ENCODE data around the gene TNIK. TPM values are rescaled to one million over a fixed set of nuclear protein-coding genes. Genes with fewer than 3 reads are reported as not detected.

TNIK gene
- total and polyA plus RNA-seq, 2 of the 13 experiments (the other 11 are each of a cell fraction or from before 2014, with no cell fraction given) = 0.15 to 0.22 TPM

DNA sequence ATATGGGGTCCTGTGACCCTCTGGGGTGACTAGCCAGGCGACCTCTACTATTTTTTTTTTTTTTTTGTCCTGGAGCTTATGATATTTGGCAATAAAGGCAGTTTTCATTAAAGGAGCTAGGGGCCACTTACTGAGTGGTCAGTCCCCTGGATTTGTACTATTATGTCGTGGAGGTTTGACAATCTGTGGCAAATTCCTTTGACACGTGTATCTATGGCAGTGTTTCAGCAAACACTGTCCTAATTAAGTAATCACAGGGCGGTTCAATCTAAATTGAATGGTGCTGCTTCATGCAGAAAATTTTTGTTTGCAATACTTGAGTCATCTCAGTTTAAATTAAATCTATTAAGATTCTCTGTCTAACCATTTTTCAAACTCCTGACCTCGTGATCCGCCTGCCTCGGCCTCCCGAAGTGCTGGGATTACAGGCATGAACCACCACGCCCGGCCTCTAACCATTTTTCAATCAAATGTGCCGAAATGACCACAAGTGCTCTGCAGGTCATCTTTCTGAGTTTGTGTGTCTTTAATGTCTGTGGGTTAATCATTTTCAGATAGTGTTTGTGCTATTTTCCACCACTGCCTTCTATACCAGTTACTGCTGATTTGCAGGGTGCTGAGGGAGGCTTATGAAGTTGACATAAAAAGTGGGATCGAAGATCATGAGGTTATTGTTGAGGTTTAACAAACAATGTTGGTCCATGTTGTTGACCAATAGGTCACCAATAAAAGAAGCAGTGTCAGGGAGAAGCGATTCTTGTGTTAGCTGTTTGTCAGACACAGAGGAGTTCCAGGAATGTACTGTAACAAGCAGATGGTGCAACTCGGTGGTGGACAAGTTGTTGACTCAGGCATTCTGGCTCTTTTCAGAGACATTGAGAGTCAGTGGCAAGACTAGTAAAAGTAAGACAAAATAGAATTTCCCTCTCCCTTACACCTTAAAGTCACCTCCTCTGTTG is 415.1 kb downstream of the TNIK start (continued):
- TF ChIP-seq, protein P1, sequence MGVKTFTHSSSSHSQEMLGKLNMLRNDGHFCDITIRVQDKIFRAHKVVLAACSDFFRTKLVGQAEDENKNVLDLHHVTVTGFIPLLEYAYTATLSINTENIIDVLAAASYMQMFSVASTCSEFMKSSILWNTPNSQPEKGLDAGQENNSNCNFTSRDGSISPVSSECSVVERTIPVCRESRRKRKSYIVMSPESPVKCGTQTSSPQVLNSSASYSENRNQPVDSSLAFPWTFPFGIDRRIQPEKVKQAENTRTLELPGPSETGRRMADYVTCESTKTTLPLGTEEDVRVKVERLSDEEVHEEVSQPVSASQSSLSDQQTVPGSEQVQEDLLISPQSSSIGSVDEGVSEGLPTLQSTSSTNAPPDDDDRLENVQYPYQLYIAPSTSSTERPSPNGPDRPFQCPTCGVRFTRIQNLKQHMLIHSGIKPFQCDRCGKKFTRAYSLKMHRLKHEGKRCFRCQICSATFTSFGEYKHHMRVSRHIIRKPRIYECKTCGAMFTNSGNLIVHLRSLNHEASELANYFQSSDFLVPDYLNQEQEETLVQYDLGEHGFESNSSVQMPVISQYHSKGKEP (CRISPR knock-in tag; IDR thresholded peaks at IDR 0.05) = no peak
- TF ChIP-seq, protein P2, sequence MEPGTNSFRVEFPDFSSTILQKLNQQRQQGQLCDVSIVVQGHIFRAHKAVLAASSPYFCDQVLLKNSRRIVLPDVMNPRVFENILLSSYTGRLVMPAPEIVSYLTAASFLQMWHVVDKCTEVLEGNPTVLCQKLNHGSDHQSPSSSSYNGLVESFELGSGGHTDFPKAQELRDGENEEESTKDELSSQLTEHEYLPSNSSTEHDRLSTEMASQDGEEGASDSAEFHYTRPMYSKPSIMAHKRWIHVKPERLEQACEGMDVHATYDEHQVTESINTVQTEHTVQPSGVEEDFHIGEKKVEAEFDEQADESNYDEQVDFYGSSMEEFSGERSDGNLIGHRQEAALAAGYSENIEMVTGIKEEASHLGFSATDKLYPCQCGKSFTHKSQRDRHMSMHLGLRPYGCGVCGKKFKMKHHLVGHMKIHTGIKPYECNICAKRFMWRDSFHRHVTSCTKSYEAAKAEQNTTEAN (CRISPR knock-in tag; conservative IDR thresholded peaks at IDR 0.05) = peak; percentile 97
- peak; percentile 71; the same call in 1 of the 2 replicates for TF ChIP-seq NR2C2 (CRISPR knock-in tag; IDR thresholded peaks at IDR 0.05; ENCODE audit: borderline replicate concordance)
- no peak for TF ChIP-seq ATRX (CRISPR knock-in tag; IDR thresholded peaks at IDR 0.05; ENCODE audit: borderline replicate concordance)
- TF ChIP-seq MEF2D (CRISPR knock-in tag; IDR thresholded peaks at IDR 0.05) = peak; percentile 97
- TF ChIP-seq ZEB1 (IDR thresholded peaks at IDR 0.05; ENCODE audit: insufficient replicate concordance, low read depth) = no peak
- TF ChIP-seq, protein P3, sequence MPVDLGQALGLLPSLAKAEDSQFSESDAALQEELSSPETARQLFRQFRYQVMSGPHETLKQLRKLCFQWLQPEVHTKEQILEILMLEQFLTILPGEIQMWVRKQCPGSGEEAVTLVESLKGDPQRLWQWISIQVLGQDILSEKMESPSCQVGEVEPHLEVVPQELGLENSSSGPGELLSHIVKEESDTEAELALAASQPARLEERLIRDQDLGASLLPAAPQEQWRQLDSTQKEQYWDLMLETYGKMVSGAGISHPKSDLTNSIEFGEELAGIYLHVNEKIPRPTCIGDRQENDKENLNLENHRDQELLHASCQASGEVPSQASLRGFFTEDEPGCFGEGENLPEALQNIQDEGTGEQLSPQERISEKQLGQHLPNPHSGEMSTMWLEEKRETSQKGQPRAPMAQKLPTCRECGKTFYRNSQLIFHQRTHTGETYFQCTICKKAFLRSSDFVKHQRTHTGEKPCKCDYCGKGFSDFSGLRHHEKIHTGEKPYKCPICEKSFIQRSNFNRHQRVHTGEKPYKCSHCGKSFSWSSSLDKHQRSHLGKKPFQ (CRISPR knock-in tag; IDR thresholded peaks at IDR 0.05; ENCODE audit: insufficient replicate concordance) = peak; percentile 49
- TF ChIP-seq SYNCRIP (IDR thresholded peaks at IDR 0.05; ENCODE audit: insufficient read depth, low read depth, low read length) = no peak
- 0 out of 2 replicates have a peak, but pooled peaks have one; percentile 54 for TF ChIP-seq ZNF879 (CRISPR knock-in tag; IDR thresholded peaks at IDR 0.05)
- TF ChIP-seq, protein P4, sequence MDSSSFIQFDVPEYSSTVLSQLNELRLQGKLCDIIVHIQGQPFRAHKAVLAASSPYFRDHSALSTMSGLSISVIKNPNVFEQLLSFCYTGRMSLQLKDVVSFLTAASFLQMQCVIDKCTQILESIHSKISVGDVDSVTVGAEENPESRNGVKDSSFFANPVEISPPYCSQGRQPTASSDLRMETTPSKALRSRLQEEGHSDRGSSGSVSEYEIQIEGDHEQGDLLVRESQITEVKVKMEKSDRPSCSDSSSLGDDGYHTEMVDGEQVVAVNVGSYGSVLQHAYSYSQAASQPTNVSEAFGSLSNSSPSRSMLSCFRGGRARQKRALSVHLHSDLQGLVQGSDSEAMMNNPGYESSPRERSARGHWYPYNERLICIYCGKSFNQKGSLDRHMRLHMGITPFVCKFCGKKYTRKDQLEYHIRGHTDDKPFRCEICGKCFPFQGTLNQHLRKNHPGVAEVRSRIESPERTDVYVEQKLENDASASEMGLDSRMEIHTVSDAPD (CRISPR knock-in tag; IDR thresholded peaks at IDR 0.05) = peak; percentile 97
- TF ChIP-seq TMF1 (CRISPR knock-in tag; IDR thresholded peaks at IDR 0.05; ENCODE audit: low read depth) = no peak
- TF ChIP-seq CBX5 (CRISPR knock-in tag; IDR thresholded peaks at IDR 0.05; ENCODE audit: borderline replicate concordance) = peak; percentile 97
- no peak for TF ChIP-seq RBM22 (optimal IDR thresholded peaks at IDR 0.05; ENCODE audit: low read length)
- no peak for TF ChIP-seq ZNF230 (CRISPR knock-in tag; IDR thresholded peaks at IDR 0.05)
- peak; percentile 22; the same call in 1 of the 2 replicates for TF ChIP-seq ZSCAN21 (CRISPR knock-in tag; IDR thresholded peaks at IDR 0.05; ENCODE audit: borderline replicate concordance)
- TF ChIP-seq RFX1 (IDR thresholded peaks at IDR 0.05) = no peak
- no peak for TF ChIP-seq CHD4 (IDR thresholded peaks at IDR 0.05; ENCODE audit: borderline replicate concordance, low read length)
- TF ChIP-seq ZNF792 (CRISPR knock-in tag; IDR thresholded peaks at IDR 0.05) = peak; percentile 94
- peak; percentile 62; the same call in 1 of the 2 replicates for TF ChIP-seq RFXAP (CRISPR knock-in tag; IDR thresholded peaks at IDR 0.05; ENCODE audit: borderline replicate concordance)
- TF ChIP-seq ZNF543 (CRISPR knock-in tag; IDR thresholded peaks at IDR 0.05) = no peak
- TF ChIP-seq, protein P5, sequence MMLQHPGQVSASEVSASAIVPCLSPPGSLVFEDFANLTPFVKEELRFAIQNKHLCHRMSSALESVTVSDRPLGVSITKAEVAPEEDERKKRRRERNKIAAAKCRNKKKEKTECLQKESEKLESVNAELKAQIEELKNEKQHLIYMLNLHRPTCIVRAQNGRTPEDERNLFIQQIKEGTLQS (CRISPR knock-in tag; IDR thresholded peaks at IDR 0.05) = peak; percentile 85
- no peak for TF ChIP-seq SNAI1 (CRISPR knock-in tag; IDR thresholded peaks at IDR 0.05; ENCODE audit: borderline replicate concordance)
- no peak for TF ChIP-seq PHF20 (CRISPR knock-in tag; IDR thresholded peaks at IDR 0.05)
- no peak for TF ChIP-seq HIVEP1 (CRISPR knock-in tag; IDR thresholded peaks at IDR 0.05)

Measured in HepG2 (cell line).